HG02623 (cell line): ENCODE data around the gene KLHL36.
A peak's percentile ranks its signal among the peaks of the same experiment; 100 is the strongest.
"Not testable (repeated sequence)": the region's sequence is repeated elsewhere in the genome, so short reads cannot be mapped to it uniquely, and the experiment has no call there.

Experiments used
- ATAC-seq: cut with Tn5 transposase; IDR thresholded peaks from one replicate; pipeline ENCODE4 v1.9.1; 2021; ENCODE audit warnings: moderate library complexity; ENCODE audit not compliant: unreplicated experiment

KLHL36 gene

DNA sequence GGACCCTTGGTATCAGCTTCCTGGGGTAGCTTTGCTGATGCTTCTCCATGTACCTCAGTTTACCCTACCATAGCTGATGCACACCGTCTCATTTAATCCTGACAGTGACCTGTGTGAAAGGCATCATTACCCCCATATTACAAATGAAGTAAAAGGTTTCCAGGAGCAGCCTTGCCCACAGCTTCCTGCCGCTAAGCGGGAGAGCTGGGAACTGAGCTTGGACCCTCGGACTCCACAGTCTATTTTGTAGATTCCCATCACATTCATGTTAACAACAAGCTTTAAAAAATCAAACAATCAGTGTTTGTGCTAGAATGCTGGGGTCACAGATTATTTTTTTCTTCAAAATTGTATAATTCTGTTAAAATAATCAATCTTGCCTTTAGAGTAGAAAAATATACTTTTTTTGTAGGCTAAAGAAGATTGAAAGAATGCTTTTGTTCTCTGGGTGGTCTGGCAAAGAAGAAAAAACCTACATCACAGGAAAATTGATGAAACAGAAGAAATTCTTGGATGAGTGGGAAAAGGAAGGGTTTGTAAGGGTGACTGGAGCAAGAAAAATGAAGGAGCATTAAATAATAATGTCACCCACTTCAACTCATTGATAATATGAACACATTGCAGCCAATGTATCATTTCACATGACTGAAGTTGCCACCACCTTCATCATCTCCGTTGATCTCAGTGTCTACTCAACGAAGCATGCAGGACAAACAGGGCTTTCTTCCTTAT is 41.9 kb downstream of the KLHL36 start:
- ATAC-seq = no peak

DNA sequence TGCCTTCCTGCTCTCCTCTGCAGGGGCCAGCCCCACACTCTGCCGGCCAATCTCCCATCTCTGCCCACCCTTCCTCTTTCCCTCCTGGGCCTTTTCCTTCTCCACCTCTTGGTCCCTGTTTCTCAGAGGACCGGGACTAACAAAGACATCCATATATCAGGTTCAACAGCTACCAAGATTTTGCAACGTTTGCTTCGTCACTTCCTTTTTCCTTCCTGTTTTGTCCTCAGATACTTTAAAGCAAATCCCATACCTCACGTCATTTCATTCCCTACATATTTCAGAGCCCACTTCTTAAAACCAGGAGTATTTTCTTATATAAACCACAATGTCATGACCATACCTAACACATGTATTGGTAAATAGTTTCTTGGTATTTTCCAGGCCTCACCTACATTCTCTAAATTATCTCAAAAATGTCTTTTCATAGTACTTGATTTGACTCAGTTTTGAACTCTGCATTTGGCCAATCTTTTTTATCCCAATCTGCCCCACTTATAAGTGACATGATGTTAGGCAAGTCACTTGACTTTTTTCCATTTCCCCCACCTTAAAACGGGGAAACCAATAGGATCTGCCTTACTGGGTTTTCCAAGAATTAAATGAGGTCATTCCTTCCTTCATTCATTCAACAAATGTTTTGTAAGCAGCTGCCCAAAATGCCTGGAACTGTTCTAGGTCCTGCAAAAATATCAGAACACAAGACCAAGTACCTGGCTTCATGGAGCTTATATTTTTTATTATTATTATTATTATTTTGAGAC is 44.3 kb downstream of the KLHL36 start:
- no peak for ATAC-seq

DNA sequence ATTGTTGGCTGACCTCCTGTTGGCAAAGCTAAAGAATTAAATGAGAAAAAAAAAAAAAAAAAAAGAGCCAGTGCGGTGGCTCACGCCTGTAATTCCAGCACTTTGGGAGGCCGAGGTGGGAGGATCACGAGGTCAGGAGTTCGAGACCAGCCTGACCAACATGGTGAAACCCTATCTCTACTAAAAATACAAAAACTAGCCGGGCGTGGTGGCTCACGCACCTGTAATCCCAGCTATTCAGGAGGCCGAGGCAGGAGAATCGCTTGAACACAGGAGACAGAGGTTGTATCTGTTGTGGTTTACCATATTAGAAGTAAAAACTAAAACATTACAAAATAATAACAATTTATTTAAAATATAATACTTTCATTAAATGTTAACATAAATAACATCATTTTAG is 45.6 kb downstream of the KLHL36 start:
- ATAC-seq = not testable (repeated sequence)

DNA sequence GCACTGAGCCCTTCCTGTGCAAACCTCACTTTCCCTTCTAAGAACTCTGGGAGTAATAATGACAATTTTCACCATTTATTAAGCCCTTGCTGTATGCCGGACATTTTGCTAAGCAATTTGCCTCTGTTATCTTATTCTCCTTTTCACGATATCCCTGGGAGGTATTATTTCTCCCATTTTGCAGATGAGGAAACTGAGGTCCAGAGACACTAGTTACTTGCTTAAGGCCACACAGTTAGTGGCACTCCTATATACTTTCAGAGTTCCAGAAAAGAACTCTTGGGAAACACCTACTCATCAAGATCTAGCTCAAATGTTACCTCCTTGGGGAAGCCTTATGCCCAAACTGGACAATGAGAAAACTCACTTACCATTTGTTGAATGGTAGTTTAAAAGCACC is 46.7 kb downstream of the KLHL36 start:
- ATAC-seq = no peak

DNA sequence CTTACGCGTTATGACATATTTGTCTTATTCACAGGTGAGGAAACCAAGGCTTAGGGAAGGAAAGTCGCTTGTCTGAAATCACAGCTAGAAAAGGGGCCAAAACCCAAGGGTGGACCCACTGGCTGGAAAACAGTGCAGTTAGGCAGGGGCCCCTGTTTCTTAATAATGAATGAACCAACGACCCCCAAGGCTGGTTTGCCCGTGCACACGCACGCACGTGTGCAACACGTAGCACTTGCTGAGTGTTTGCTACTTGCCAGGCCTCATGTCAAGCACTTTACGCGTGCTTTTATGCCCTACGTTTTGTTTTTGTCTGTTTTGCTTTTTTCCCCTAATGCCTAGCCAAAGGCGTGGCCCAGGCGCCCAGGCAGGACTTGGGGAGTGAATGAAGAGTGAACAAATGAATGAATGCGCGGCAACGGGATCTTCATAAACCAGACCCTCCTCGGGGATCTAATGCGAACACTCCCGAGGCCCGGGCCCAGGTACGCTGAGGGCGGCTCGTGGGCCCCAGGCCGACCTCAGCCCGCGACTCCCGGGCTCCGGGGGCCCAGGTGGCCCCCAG is 50.9 kb downstream of the KLHL36 start:
- ATAC-seq = peak; percentile 18

DNA sequence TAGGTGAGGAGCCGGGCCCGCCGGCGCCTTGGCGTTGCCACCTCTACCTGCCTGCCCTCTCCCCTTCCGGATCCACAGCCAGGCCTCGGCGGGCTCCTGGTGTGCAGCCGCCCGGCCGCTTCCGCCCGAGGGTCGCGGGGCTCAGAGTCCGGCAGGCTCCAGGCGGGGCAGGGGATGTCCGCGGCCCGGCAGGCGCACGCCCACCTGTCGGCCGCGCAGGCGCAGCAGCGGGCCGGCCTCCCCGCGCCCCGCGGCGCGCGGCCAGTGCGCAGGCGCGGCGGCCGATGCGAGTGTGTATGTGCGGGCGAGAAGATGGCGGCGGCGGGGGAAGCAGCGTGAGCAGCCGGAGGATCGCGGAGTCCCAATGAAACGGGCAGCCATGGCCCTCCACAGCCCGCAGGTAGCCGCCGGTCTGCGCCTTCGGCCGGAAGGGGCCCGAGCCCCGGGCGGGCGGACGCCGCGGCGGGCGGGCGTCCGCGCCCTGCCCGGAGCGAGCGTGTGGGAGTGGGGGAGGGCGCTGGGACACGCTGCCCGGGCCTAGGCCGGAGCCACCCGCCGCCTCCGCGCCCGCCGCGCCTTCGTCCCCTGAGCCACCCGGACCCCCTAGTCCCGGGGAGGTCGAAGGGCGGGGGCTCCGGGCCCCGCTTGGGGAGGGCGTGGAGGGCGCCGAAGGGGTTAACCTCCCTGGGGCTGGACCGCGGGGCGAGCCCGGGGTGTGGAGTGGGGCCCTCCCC is 51.6 kb downstream of the KLHL36 start, which contains the start of gene USP10:
USP10 (plus strand) TSS at position 289 of the 734 bp plus-strand sequence; CDS start at position 380, 91 bp downstream.
- peak; percentile 67 for ATAC-seq

DNA sequence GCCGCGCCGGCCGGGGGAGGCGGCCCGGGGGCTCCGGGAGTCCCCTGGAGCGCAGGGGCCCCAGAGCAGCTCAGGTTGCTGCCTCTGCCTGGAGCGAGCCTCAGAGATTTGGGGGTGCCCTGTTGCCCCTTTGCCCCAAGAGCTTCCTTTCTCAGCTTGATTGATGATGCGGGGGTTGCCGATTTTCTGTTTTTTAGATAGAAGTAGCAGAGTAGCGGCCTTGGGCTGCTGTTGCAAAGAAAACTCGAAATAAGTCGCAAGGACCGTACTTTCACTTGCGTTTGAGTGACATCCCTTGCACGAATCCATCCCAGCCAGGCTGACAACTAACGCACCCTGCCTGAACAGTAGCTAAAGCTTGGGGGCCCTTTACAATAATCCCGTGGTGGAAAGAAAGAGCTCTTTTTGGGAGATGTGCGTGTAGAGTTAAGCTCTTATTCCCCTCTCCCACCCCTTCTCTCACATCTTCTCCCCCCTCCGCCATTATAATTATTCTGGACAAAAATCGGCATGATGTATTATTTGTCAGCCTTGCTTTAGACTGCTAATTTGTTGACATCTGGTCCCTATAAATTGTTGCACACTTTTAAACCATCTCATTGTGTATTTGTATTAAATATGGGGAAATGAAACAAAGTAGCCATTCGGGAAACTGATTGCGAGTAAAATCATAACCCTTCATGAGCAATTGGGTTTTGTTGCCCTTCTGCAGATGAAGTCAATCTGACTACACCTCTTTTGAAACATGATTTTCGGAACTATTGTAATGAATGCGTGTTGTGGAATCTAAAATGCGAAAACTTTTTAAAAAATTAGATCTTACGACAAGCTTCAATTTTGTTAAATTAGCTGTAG is 52.4 kb downstream of the KLHL36 start:
- ATAC-seq = peak; percentile 14

DNA sequence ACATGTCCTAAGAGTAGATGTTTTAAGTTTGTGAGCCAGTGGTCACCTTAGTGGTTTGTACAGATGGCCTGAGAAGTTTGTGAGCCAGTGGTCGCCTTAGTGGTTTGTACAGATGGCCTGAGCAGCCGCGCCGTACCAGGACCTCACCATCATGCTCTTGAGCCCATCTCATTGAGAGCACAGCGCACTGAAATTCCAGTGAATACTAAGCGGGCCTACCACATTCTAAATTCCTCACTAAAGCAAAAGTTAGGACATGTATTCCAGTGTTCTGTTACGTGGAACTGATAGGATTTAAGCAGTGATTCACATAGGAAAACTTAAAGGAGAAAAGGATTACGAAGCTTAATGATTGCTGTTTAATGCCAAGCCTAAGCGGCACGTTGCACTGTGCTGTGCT is 55.4 kb downstream of the KLHL36 start:
- no peak for ATAC-seq

DNA sequence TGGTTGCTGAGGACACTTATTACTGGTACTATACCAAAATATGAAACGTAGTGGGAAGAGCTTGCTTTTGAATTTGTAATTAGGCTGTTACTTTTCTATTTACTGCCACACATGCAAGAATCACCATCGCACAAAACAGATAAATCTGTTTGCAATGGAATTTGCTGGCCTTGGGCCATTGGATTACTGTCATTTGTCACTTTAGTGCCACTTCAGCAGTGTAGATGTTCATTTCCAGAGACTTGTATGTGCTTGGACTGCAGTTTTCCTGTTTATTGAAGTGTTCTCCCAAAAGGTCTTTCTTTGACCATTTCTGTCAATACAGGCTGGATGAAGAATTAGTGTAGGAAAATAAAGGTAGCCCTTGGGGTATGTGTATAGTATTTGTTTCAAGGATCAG is 55.9 kb downstream of the KLHL36 start:
- ATAC-seq = no peak

DNA sequence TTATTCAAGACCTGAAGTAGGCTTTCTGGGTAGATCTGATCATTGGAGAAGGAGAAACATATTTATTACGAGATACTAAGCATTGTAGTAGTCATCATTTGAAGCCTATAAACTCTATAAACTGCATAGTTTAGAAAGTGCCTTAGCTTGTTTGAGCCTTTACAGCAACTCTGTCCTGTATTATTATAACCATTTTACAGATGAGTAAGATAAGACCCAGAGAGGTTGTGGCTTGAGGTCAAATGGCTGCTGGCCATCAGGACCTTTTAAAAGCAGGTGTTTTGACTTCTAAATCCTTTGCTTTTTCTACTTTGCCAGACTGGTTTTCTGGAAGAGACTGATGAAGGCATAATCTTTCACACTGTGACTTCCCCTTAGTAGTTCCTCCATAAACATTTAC is 58.5 kb downstream of the KLHL36 start:
- ATAC-seq = no peak

DNA sequence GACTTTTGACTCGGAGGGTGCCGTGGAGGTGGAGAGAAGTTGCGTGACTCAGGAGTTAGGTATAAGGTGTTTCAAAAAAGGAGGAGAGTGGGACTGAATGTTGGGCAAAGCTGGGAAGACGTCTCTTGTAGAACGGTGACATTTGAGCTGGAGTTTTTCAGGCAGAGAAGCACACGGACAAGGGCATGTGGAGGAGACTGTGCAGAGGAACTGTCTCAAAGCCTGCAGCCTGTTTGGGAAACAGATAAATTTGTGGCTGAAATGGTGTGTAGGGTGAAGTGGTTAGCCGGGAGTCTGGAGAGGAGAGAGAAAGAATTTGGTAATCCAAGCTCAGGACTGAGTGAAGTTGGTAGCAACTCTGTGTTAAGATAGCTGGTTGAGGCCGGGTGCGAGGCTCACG is 61.3 kb downstream of the KLHL36 start:
- ATAC-seq = no peak

DNA sequence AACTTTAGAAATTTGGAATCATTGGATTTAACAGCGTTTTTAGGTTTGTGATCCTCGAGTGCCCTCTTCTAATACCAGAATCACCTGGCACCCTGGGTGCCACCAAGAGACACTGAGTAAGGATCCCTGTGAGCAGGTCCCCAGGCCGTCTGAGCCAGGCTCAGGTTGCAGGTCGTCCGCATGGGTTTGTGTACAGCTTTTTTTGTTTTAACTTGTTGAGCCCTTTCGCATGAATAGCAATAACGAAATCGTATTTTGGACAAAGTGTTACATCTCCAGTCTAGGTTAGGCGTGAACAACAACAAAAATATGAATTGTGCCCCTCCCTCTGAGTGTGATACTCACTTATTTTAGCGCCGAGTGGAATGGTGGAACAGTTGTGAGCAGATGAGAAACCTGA is 62.4 kb downstream of the KLHL36 start:
- no peak for ATAC-seq
